ENCODE data around the gene ERN2. TPM values are rescaled to one million over a fixed set of nuclear protein-coding genes. Genes with fewer than 3 reads are reported as not detected.

ERN2 gene
- total and polyA plus RNA-seq, 2 of the 13 experiments (the other 11 are each of a cell fraction or from before 2014, with no cell fraction given): 2.2 to 3.5 TPM

DNA sequence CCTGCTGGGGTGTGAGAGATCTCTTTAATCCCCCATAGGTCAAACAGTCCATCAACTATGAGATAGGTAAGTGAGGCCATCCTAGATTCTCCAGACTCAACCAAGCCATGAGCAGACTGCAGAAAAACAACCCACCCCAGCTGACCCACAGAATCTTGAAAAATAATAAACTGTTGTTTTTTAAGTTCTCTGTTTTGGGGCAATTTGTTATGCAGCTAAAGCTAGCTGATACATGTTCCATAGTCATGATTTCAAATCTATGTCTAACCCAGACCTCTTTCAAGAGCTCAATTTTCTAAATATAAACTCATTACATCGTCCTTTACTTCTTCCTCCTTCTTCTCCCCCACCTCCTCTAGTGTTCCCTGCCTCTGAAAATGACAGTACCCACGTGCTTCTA is 10.1 kb downstream of the ERN2 start:
- no peaks in the 10 kb centered on the region for H3K9me3 ChIP-seq (ENCODE audit: low read length)
- ChIA-PET CTCF (ENCODE audit: low intra/inter-chr PET ratio, low total read pairs) (no interaction called here), POLR2A (no interaction called here)
- no peak overlapping the region for H2AFZ ChIP-seq (ENCODE audit: low read length)
- in situ Hi-C loops (cut with HindIII; ENCODE audit: extremely low pct_ligation_motif_present, low pct_unique_long_range_greater_than_20kb) (no loop called here), intact Hi-C loops (cut with micrococcal nuclease; ENCODE audit: unreplicated experiment) (no loop called here)
- H4K20me1 ChIP-seq (ENCODE audit: insufficient read depth, low read length): no peaks in the 10 kb centered on the region
- no peak for ATAC-seq
- H3K36me3 ChIP-seq (replicated peaks in 1 of 2; ENCODE audit: control insufficient read depth in 1 of 2, insufficient read depth in 2 of 2, low read length in 2 of 2): no peaks in the 10 kb centered on the region
- H3K9ac ChIP-seq (ENCODE audit: insufficient read depth, low read depth, low read length): no peak overlapping the region
- H3K4me1 ChIP-seq (ENCODE audit: insufficient read depth, low read length): peaks cover 24% of the 10 kb centered on the region
- H3K4me3 ChIP-seq (replicated peaks in 1 of 3; ENCODE audit: insufficient read depth in 1 of 3, low read depth in 2 of 3, low read length in 3 of 3): no peak overlapping the region
- BruUV-seq (replicated peaks): no TSS peak
- no peaks in the 10 kb centered on the region for H3K79me2 ChIP-seq (ENCODE audit: insufficient read depth, low read length)
- no peak for FAIRE-seq
- no peak overlapping the region for H3K4me2 ChIP-seq (ENCODE audit: low read depth, low read length)
- TF ChIP-seq ZNF704 (CRISPR knock-in tag; IDR thresholded peaks at IDR 0.05; ENCODE audit: borderline replicate concordance) (no peak), ATF7-NPFF (CRISPR knock-in tag; IDR thresholded peaks at IDR 0.05; ENCODE audit: low read depth) (no peak), DMTF1 (CRISPR knock-in tag; IDR thresholded peaks at IDR 0.05) (no peak), TMF1 (CRISPR knock-in tag; IDR thresholded peaks at IDR 0.05; ENCODE audit: low read depth) (no peak), IRF2 (CRISPR knock-in tag; IDR thresholded peaks at IDR 0.05) (no peak), CBX1 (IDR thresholded peaks at IDR 0.05; ENCODE audit: low read depth) (no peak), SMARCC2 (IDR thresholded peaks at IDR 0.05) (no peak), RBAK (CRISPR knock-in tag; IDR thresholded peaks at IDR 0.05) (peak; percentile 96), CHD4 (IDR thresholded peaks at IDR 0.05; ENCODE audit: borderline replicate concordance, low read length) (peak; percentile 65; the same call in 1 of the 2 replicates)
- no peaks in the 10 kb centered on the region for H3K27me3 ChIP-seq (ENCODE audit: control insufficient read depth in 1 of 2, insufficient read depth in 2 of 2, low read length in 2 of 2)
- H3K27ac ChIP-seq (ENCODE audit: extremely low read length, insufficient read depth, low read length): no peak overlapping the region
- no peak for DNase-seq (ENCODE audit: low spot score)
- 27% methylated on average over 2 of the region's 2 CpGs for WGBS (ENCODE audit: low lambda C conversion rate)

Measured in HepG2 (cell line).